Embryonic facial prominence (tissue), 1 donor: ENCODE data around the gene AOPEP.
"Not testable (repeated sequence)": the region's sequence is repeated elsewhere in the genome, so short reads cannot be mapped to it uniquely, and the experiment has no call there.

ENCODE experiments used
- DNase-seq: peaks from one replicate; pipeline ENCODE4 v3.0.0-alpha.2; 2016; ENCODE audit errors: extremely low spot score

AOPEP gene

DNA sequence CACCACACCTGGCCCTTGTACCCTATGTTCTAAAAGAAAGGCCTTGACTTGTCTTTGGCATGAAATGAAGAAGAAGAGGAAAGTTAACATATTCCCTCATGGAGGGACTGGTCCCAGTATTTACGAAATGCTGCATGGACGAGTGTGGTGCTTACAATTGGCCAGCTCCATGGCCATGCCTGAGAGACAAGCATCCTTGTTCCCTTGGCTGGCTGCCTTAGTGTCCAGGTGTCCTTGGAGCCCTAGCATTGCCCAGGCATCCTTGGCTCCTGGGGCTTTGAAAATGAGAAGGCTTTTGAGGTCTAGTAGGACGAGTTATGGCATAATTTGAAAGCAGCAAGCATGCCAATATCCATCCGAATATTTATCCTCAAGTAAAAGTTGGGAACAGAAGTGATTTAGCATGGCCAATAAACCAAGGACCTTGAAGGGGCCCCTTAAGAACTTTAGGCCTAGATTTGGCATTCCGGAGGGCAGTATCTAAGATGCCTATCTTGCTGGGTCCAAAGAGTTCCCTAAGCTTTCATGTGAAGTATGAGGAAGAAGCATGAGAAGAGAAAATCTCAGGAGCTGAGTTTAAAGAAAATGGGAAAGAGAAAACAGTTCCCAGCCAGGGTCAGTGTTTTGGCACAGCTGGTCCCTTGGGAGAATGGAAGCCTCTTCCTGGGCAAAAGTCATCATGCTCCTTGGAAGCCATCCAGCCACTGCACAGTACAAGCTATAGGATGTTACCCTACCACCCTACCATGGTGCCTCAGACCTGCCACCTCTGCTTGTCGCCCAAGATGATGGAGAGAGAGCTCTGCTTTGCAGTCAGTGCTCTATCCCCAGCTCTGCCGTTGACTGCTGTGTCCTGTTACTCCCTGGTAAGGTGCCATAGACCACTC, 91.0 kb downstream of the AOPEP start:
- no peak for DNase-seq

DNA sequence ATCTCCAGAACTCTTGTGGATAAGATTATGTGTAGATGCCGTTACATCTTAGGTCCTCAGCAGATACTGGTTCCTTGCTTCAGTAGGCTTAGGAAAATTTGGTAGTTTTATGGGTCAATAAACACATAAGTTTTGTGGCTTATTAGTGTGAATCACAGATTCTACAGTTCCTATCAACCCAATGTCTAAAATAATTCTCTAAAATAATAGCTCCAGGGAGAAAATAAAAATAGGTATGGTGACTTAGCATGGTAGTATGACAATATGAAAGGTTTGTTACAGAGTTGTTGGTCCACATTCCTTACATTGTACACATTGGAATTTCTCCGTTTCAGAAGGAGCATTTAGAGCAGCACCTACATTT, 91.7 kb downstream of the AOPEP start:
- no peak for DNase-seq

DNA sequence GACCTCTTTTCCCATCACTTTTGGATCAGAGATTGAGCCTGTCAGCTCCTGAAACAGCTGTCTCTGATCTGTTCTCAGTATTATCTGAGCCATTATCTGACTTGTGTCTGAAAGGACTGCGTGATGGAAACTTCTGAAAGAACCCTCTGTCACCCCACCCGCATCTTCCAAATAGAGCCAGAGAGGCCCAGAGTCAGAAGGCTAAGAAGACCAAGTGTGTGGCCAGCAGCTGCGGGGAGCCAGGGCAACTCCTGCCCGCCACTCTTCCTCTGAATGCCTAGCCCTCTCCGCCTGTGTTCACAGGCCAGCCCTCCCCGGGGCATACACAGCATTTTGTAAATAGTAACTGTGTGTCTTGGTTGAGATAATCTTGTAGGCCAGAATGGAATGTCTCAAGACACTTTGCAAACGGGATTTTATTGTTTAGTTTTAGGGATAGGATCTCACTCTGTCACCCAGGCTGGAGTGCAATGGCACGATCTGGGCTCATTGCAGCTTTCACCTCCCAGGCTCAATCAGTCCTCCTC, 92.7 kb downstream of the AOPEP start:
- DNase-seq = no peak

DNA sequence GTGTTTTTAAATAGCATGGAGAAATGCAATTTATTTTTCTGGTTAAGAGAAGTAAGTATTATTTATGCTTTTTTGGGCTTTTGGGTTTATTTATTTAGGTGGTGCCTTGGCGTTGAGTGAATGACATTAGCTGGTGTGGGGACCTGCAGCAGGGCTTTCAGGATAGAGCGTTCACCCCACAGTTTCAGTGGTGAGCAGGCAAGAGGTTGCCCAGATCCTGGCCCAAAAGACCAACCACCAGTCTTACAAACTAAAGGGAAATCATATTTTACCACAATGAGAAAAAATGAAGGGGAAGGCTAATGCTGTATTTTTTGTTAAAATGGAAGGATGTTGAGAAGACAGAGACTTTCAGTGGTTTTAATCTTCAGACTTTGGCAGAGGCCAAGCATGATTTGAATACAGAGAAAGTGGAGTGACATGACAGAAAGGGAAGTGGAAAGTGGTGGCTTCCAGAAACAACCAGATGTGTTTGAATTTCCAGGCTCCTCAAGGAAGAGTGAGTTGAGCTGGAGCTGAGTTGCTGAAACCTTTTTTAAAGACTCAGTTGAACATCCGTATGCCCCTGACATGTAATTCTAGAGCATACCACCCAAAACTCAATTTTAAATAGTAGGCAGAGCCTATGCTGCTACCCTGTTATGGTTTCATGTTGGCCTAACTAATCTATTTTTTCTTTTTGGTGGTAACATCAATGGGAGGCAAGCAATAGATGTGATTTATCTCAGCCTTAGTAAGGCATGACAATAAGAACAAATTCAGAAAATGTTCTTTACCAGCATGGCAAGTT, 94.8 kb downstream of the AOPEP start:
- DNase-seq = no peak

DNA sequence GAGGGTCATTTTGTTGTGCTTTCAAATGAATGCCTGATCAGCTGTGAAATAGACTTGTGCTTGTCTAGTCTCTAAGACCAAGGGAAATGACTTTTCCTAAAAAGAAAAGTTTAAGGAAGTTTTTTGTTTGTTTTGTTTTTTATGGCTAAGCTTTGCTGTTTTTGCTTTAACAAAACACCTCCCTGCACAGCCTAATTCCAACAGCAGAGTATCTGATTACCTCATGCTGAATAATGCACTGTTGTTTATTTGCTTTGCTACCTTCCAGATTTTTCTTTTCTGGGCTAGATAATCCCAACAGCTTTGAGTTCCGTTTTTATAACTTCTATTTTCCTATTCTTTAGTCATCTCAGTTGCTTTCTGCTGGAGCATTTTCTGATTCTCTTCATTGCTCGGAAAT, 95.8 kb downstream of the AOPEP start:
- no peak for DNase-seq

DNA sequence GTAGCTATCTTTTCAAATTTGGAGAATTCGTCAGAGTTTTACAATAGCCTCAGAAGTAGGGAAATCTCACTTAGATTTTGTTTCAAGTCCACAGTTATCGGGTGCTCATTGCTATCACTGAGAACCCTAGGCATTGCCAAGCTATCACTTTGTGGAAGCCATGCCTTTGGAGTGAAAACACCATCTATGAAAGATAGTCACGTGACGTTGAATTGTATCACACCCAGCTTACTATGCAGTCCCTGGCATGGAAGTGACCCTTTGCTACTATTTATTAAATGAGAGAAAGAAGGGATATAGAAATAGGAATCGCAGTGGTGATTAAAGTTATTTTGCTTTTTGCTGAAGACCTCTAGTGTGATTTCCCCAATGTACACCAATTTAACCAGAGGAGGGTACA, 97.2 kb downstream of the AOPEP start:
- DNase-seq = no peak

DNA sequence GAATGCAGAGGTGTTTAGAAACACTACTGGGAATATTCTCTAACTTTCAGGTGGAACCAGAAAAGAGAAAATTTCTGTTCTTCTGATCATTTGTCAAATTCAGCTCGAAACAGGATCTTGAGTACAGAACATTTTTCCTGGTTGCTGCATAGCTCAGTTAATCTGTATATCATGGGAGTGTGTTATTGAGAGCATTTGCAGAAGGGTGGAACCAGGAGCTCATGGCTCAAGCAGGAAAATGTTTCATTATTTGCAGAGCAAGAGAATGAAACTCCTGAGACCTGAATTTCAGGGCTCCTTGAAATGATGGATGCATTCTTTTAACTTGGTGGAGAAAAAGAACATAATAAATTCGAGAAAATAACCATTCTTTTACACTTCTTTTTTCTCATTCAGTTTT, 97.9 kb downstream of the AOPEP start:
- no peak for DNase-seq

DNA sequence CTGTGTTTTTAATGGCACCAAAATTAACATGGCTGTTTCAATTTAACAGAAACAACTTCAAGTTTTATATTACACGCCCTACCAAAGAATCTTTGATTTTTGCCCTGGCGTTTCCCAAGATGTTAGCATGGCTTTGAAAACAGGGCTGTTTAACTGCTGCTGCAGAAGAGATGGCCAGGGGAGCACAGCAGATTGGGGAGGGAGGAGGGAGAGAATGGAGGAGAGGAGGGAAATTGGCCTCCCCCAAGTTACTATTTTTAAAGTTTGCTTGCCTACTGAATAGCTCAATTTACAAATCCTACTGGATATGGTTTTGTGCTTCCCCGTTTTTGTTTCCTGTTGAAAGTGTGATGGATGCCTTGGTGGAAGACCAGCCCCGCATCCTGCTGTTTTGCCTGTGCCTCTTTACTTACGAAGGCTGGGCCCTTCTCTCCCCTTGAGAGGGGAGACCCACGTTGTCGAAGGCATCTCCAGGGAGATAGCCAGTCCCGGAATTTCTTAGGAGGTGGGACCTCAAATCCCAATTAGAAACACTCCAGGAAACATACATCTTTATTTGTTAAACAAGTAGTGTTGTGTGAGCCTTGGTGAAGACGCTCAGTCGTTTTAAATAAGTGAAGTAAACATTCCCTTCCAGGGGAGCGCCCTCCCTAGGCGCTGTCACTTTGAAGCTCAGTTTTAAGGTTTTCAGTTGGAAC, 98.6 kb downstream of the AOPEP start:
- DNase-seq = no peak

DNA sequence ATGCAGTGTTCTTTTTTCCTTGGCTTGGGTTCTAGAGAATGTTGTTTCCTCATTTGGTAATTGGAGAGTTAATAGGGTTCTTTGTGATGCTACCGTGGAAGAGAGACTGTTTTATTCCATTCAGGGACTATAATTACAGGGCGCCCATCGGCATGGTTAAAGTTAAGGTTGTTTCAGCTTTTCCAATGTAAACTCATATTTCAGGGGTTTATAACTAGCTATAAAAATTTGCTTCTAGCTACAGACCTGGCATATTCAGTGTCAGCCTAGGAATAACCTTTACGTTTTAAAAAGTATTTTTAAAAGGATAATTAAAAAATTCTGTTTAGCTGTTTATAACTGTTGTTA, 99.1 kb downstream of the AOPEP start:
- DNase-seq = no peak

DNA sequence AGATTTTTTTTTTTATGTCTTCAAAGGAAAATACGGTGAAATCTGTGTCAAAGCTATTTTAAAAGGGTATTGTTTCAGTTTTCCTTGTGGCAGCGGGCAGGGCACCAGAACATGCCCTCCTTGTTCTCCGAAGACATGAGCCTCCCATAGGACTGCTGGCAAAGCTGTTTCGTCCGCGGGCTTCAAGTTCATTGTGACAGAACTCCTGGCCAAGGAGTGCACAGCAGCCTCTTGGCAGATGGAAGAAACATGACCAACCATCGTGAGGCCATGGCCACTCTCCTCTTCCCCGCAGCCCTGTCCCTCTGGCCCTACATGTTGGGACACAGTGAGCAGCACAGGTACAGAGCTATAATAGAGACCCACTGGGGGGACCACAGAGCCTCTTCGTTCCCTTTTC, 99.5 kb downstream of the AOPEP start:
- DNase-seq = no peak

DNA sequence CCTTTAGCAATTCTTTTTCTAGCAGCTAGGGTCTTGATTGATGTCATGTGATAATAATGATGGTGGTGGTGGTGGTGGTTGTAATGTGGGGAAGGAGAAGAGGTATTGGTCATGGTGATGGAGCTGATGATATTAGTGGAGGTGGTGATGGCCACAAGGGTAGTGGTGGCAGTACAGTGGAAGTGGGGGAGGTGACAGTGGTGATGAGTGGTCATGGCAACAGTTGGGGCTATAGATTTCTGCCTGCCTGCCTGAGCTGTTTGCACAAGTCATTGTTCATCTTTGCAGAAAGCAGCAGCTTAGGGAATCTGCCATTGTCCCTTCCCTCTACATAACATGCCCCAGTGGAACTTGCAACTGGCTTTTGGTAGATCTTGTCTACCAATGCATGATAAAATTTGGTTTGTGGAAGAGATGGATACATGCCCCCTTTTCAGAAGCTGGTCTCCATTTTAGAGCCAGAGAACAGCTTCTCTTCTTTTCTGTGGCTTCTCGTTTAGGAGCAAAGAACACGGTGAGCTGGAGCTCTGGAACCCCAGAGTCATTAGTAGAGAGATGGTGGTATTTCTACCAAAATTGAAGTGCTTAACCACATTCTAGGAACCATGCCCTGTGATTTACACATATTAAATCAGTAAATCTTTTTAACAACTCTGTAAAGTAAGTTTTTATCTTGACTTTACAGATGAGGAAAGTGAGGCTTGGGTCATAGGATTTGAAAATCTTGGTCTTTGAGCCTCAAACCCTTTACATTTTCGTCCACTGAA, 100.3 kb downstream of the AOPEP start:
- no peak for DNase-seq

DNA sequence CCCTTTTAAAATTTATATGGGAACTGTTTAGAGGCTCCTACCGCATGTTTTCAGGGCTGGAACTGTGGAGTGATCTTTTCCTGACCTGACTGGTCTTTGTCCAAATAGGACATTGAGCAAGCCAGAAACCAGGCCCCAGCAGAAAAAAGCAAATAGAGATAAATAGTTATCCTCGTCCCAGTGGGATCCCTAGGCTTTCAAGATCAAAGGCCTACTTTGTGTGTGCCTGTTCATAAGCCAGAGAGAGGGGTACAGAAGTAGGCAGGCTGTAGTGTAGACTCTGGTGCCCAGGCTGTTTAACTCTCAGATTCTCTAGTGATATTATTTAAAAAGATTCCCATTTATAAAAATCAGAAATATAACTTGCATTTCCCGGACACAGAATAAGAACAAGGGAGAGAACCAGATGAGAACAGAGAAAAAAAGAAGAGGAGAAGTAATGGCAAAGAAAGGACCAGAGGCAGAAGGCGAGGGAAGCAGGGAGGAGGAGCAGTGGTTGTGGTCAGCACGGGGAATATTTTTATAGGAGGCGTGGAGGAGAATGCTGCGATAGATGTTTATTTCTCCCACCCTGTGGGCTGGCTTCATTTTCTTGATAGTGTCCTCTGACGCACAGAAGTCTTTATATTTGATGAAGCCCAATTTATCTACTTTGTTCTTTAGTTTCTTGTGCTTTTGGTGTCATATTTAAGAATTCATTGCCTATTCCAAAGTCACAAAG, 101.2 kb downstream of the AOPEP start:
- DNase-seq = no peak

DNA sequence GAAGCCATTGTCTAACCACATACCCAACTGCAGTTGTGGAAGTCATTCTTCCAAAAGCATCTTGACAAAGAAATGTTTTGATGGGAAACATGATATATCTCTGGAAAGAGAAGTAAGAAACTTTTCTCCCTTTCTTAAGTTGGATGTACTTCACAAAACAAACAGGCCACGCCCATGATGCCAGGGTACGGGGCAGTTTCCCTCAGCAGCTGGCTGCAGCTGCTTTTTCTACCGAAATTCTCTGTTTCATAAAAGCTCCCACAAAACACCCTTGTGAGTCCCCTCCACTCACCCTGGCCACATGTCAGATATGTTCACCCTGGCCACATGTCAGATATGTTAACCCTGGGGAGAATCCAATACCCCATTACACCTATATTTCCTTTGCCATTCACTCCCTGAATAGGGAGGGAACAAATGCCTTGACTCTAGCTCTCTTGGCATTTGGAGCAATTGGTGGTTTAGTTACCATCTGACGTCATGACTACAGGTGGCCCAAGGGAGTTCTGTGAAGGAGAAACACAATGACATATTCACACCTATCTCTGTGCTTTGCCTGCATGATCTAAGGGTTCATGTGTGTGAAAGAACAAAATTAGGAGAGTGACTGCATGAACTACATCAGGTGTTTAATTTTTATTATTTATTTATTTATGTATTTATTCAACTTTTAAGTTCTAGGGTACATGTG, 103.0 kb downstream of the AOPEP start:
- no peak for DNase-seq

DNA sequence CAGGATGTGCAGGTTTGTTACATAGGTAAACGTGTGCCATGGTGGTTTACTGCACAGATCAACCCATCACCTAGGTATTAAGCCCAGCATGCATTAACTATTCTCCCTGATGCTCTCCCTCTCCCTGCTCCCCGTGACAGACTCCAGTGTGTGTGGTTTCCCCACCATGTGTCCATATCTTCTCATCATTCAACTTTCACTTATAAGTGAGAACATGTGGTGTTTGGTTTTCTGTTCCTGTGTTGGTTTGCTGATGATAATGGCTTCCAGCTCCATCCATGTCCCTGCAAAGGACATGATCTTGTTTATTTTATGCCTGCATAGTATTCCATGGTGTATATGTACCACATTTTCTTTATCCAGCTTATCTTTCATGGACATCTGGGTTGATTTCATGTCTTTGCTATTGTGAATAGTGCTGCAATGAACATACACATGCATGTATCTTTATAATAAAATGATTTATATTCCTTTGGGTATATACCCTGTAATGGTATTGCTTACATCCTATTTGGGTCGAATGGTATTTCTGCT, 103.6 kb downstream of the AOPEP start:
- DNase-seq = not testable (repeated sequence)

DNA sequence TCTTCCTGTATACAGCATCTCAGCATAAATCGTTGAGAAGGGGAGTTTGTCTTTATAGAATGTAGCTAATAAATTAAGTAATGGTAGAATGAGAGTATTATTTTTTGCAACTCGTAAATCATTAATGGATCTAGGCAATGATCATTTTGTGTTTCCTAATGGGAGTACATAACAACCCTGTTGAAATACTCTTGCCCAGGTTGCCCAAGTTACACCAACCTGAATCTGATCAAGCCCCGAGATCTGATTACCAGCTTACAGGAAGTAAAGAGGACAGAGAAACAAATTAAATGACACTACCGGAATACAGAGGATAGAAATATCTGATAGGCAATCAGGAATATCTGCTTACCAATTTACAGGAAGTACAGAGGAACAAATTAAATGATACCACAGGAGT, 107.3 kb downstream of the AOPEP start:
- no peak for DNase-seq

DNA sequence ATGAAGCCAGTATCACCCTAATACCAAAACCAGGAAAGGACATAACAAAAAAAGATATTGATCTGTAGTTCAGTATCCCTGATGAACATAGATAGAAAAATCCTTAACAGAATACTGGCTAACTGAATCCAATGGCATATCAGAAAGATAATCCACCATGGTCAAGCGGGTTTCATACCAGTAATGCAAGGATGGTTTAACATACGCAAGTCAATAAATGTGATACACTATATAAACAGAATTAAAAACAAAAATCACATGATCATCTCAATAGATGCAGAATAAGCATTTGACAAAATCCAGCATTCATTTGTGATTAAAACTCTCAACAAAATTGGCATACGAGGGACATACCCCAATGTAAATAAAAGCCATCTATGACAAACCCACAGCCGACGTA, 110.9 kb downstream of the AOPEP start:
- DNase-seq = no peak

DNA sequence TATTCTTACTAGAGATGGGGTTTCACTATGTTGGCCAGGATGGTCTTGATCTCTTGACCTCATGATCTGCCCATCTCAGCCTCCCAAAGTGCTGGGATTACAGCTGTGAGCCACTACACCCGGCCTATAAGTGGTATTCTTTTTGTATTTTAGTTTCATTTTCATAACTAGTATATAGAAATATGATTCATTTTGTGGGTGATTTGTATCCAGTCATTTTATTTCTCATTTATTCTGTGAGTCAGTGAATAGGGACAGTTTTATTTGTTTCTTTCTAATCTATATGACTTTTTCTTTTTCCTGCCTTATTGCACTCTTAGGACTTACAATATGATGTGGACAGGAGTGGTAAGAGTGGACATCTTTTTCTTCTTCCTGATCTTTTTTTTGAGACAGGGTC, 112.9 kb downstream of the AOPEP start:
- no peak for DNase-seq

DNA sequence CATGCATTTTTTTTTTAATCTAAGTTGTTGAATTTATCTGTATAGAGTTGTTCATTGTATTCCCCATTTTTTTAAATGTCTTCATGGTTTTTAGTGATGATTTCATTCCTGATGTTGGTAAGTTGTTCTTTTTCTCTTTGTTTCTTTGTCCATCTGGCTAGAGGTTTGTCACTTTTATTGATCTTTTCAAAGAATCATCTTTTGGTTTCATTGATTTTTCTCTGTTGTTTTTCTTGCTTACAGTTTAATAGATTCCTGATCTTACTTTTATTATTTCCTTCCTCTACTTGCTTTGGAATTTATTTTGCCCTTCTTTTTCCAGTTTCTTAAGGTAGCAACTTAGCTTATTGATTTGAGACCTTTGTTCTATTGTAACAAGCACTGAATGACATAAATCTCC, 114.2 kb downstream of the AOPEP start:
- no peak for DNase-seq

DNA sequence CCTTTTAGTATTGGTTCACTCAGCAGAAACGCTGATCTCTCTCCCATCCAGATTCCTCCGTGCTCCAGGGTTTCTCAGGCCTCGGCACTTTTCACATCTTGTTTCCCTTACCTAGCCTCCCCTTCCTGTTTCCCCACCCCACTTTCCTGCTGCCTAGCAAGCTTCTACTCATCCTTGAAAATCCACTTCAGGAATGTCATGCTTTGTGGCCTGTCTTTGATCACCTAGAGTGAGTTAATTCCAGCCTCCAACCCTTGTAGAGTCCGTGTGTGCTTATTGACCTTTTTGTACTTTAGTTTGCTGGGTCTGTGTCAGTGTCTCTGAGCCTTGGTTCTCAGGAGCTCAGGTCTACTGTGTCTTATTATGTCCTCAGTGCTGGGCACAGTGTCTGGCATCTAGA, 116.6 kb downstream of the AOPEP start:
- no peak for DNase-seq

DNA sequence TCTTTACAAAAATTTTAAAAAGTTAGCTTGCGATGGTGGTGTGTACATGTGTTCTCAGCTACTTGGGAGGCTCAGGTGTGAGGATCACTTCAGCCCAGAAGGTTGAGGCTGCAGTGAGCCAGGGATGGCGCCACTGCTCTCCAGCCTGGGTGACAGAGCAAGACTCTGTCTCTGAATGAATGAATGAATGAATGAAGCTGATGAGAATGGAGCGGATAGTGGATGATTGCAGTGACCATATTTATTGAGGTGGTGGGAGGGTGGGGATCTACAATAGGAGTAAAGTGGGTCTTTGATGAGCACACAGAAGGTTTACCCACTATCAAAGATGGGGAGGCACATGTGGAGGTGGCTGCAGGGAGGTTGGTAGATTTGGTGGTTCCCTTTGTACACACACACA, 120.2 kb downstream of the AOPEP start:
- DNase-seq = no peak
